Tibial nerve (tissue), 3 donors: ENCODE results near the gene RNASEL.

Experiments used
- POLR2A ChIP-seq, 2 donors: fragments of 450-650 bp; IDR thresholded peaks; one replicate each; pipeline ENCODE4 v1.6.1; 2017; ENCODE audit warnings: antibody characterized with exemption in 2 of 2, mild to moderate bottlenecking in 2 of 2, moderate library complexity in 2 of 2
- TF ChIP-seq, protein P1 (sequence below), 5 experiments: fragments of 200-600 bp in 3 of 5; fragments of 450-650 bp in 2 of 5; sonication (generic) in 3 of 5; IDR thresholded peaks; one replicate each; pipeline ENCODE4 v1.5.1; 2016 to 2019; ENCODE audit warnings: antibody characterized with exemption in 5 of 5, mild to moderate bottlenecking in 3 of 5, moderate library complexity in 2 of 5

DNA sequence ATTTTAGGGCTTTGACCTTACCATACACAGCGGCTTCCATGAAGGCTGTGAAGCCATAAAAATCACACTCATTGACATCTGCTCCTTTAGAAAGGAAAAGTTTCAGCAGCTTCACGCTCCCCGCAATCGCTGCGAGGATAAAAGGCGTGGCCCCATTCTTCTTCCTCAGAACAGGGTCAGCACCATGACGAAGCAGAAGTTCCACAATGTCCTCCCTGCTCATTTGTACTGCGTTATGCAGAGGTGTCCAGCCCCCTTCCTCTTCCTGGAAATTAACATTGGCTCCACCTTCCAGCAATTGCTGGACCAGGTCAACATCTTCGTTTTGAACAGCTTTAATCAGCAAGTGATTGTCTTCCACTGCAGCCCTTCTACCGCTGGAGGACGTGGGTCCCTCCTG, 2.7 kb downstream of the RNASEL start:
- TF ChIP-seq POLR2A (IDR thresholded peaks at IDR 0.05) = no peak
- TF ChIP-seq, protein P1, sequence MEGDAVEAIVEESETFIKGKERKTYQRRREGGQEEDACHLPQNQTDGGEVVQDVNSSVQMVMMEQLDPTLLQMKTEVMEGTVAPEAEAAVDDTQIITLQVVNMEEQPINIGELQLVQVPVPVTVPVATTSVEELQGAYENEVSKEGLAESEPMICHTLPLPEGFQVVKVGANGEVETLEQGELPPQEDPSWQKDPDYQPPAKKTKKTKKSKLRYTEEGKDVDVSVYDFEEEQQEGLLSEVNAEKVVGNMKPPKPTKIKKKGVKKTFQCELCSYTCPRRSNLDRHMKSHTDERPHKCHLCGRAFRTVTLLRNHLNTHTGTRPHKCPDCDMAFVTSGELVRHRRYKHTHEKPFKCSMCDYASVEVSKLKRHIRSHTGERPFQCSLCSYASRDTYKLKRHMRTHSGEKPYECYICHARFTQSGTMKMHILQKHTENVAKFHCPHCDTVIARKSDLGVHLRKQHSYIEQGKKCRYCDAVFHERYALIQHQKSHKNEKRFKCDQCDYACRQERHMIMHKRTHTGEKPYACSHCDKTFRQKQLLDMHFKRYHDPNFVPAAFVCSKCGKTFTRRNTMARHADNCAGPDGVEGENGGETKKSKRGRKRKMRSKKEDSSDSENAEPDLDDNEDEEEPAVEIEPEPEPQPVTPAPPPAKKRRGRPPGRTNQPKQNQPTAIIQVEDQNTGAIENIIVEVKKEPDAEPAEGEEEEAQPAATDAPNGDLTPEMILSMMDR (IDR thresholded peaks at IDR 0.05) = no peak
